Osteocyte (in vitro differentiated cells): Measurements from ENCODE around the gene CCK. TPM values are rescaled to one million over a fixed set of nuclear protein-coding genes. Genes with fewer than 3 reads are reported as not detected.

Experiments
- DNase-seq: peaks from one replicate; pipeline ENCODE4 v3.0.0; 2021; ENCODE audit warnings: mixed read lengths; ENCODE audit not compliant: unreplicated experiment; ENCODE audit errors: extremely low spot score
- H3K27ac Mint-ChIP-seq: one replicate; pipeline ENCODE4 v1.8.0; 2021; ENCODE audit warnings: mild to moderate bottlenecking, mixed read lengths; ENCODE audit not compliant: unreplicated experiment
- H3K27me3 Mint-ChIP-seq: one replicate; pipeline ENCODE4 v1.8.0; 2021; ENCODE audit warnings: mixed read lengths; ENCODE audit not compliant: unreplicated experiment
- H3K36me3 Mint-ChIP-seq: one replicate; pipeline ENCODE4 v1.8.0; 2021; ENCODE audit warnings: mixed read lengths; ENCODE audit not compliant: unreplicated experiment
- H3K4me1 Mint-ChIP-seq: one replicate; pipeline ENCODE4 v1.8.0; 2021; ENCODE audit warnings: mixed read lengths; ENCODE audit not compliant: unreplicated experiment
- H3K4me3 Mint-ChIP-seq: one replicate; pipeline ENCODE4 v1.8.0; 2021; ENCODE audit warnings: mild to moderate bottlenecking, moderate library complexity, mixed read lengths; ENCODE audit not compliant: unreplicated experiment
- H3K9me3 Mint-ChIP-seq: one replicate; pipeline ENCODE4 v1.8.0; 2021; ENCODE audit warnings: mixed read lengths; ENCODE audit not compliant: unreplicated experiment
- CTCF ChIP-seq: fragments of 200-600 bp; sonication (generic); IDR thresholded peaks from 2 replicates; pipeline ENCODE4 v1.5.0; 2021; ENCODE audit warnings: antibody characterized with exemption, mild to moderate bottlenecking, moderate library complexity
- total RNA-seq: library from RNA; stranded (reverse); gene quantifications from 2 replicates; pipeline ENCODE4 v1.2.1, GENCODE V29; 2021

Gene CCK
- total RNA-seq, 1 donor from 2014 or later: not detected

- Mint-ChIP-seq H3K9me3 (no peaks in the 10 kb centered on the region), H3K27ac (no peak overlapping the region), H3K4me3 (no peak overlapping the region), H3K4me1 (no peaks in the 10 kb centered on the region), H3K36me3 (no peaks in the 10 kb centered on the region), H3K27me3 (no peaks in the 10 kb centered on the region)
- no peak for TF ChIP-seq CTCF
- DNase-seq: no peak
Observed at GRCh38 chr3:42301446-42302175, 35.6 kb upstream of the CCK start.

GRCh38 chr3:42300778-42301177 lies 34.8 kb upstream of the CCK start:
- H3K4me1 Mint-ChIP-seq: no peaks in the 10 kb centered on the region
- H3K36me3 Mint-ChIP-seq: no peaks in the 10 kb centered on the region
- TF ChIP-seq CTCF: no peak
- no peak overlapping the region for H3K27ac Mint-ChIP-seq
- H3K4me3 Mint-ChIP-seq: no peak overlapping the region
- no peak for DNase-seq
- no peaks in the 10 kb centered on the region for H3K9me3 Mint-ChIP-seq
- no peaks in the 10 kb centered on the region for H3K27me3 Mint-ChIP-seq

GRCh38 chr3:42300013-42300412 lies 34.0 kb upstream of the CCK start:
- H3K9me3 Mint-ChIP-seq: no peaks in the 10 kb centered on the region
- H3K4me3 Mint-ChIP-seq: no peak overlapping the region
- no peaks in the 10 kb centered on the region for H3K36me3 Mint-ChIP-seq
- no peak overlapping the region for H3K27ac Mint-ChIP-seq
- no peaks in the 10 kb centered on the region for H3K4me1 Mint-ChIP-seq
- no peak for DNase-seq
- no peak for TF ChIP-seq CTCF
- no peaks in the 10 kb centered on the region for H3K27me3 Mint-ChIP-seq

GRCh38 chr3:42298259-42298658 lies 32.3 kb upstream of the CCK start:
- H3K27ac Mint-ChIP-seq: no peak overlapping the region
- H3K27me3 Mint-ChIP-seq: no peaks in the 10 kb centered on the region
- no peaks in the 10 kb centered on the region for H3K36me3 Mint-ChIP-seq
- TF ChIP-seq CTCF: no peak
- H3K9me3 Mint-ChIP-seq: no peaks in the 10 kb centered on the region
- no peak for DNase-seq
- H3K4me1 Mint-ChIP-seq: no peaks in the 10 kb centered on the region
- no peak overlapping the region for H3K4me3 Mint-ChIP-seq

- no peaks in the 10 kb centered on the region for H3K36me3 Mint-ChIP-seq
- peaks cover 5% of the 10 kb centered on the region for H3K9me3 Mint-ChIP-seq
- H3K27me3 Mint-ChIP-seq: no peaks in the 10 kb centered on the region
- no peak for DNase-seq
- no peak overlapping the region for H3K4me3 Mint-ChIP-seq
- no peaks in the 10 kb centered on the region for H3K4me1 Mint-ChIP-seq
- TF ChIP-seq CTCF: no peak
- H3K27ac Mint-ChIP-seq: no peak overlapping the region
Observed at GRCh38 chr3:42292009-42292408, 26.0 kb upstream of the CCK start.
